NCI-H460 (cell line): ENCODE measurements around the gene MAN1C1. TPM values are rescaled to one million over a fixed set of nuclear protein-coding genes. Genes with fewer than 3 reads are reported as not detected.
A peak's percentile ranks its signal among the peaks of the same experiment; 100 is the strongest.
"Not testable (repeated sequence)": the region's sequence is repeated elsewhere in the genome, so short reads cannot be mapped to it uniquely, and the experiment has no call there.

Experiments
- DNase-seq: peaks from one replicate; pipeline ENCODE4 v3.0.0-alpha.2; 2016; ENCODE audit warnings: low read depth; ENCODE audit errors: extremely low read depth
- total RNA-seq: library from RNA; depleted of rRNA; stranded (reverse); fragments of >200 nt; shearing (Covaris generic); gene quantifications from 2 replicates; pipeline ENCODE4 v1.2.3, GENCODE V29; 2014

MAN1C1 gene
- total RNA-seq, 1 experiment from 2014 or later: 0.10 TPM

GRCh38 chr1:25692560-25692959 lies 76.0 kb downstream of the MAN1C1 start:
- DNase-seq: peak; percentile 14

DNA sequence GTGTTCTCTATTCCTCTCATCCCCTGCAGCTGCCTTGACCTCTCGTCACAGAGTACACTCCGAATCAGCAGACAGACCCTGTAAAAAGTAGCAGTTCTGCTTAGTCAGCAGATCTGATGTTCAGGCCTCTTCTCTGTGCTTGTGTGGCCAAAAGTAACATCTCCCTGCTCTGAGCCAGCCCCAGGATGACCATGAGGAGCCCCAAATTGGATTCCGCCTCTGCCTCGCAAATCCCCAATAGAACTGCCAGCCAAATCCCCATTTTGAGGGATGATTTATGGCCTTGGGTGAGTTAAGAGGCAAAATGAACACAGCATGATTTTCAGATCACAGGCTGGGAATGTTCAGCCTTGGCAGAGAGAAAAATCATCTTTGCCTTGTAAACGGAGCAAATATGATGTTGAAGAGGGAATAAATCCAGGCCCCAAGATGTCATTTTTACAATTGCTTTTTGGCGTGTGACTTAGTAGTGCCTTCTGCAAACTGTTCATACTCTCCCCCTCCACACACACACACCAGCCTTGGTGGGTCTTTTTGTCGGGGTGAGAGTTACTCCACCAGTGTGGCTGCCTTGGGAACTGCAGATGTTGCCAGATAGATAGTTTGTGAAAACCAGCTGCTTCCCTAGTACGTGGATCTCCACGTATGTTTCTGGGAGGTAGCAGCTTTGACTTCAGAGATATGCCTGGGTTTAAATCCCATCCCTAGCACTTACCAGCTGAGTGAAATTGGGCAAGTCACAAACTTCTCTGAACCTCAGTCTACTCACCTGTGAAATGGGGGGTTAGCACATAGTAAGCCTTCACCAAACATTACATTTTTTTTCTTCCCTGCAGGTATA lies 77.8 kb downstream of the MAN1C1 start:
- DNase-seq: no peak

DNA sequence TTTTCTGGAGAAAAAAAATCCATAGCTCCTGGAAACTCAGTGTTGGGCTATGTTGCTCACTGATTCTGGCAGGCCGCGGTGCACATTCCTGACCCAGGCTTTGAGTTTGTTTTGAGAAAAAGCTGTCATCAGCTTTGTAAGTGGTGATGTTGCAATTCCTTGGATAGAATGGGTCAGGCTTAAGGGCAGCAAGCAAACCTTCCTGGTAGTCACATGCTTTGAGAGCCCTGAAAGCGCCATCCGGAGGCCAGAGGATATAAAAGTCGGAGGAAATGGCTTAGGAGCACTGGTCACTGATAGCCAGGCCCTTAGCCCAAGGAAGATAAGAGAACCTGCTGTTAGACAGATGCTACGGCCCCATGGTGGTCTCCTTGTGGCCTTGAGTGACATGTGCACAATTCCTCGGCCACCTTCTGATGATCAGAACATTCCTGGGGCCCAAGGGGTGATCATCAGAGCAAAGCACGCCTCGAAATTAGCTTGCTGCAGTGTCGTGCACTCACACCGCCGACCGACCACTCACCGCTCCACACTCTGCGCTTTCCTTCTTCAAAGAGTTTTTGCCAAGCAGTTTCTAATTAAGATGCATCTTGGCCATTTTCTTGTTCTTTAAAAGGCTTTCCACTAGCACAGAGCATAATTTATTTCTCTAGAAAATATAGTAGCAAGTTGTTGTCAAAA lies 78.6 kb downstream of the MAN1C1 start:
- DNase-seq: peak; percentile 7

GRCh38 chr1:25695771-25696311 lies 79.2 kb downstream of the MAN1C1 start:
- no peak for DNase-seq

DNA sequence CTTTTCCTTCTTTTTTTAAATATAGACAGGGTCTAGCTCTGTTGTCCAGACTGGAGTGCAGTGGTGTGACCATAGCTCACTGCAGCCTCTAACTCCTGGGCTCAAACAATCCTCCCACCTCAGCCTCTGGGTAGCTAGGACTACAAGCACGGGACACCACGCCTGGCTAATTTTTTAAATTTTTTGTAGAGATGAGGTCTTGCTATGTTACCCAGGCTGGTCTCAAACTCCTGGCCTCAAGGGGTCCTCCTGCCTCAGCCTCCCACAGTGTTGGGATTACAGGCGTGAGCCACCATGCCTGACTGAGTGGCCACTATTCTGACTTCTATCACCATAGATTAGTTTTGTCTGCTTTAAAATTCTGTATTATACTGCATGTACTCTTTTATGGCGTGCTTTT lies 80.1 kb downstream of the MAN1C1 start:
- DNase-seq: not testable (repeated sequence)

- DNase-seq: no peak
Observed at GRCh38 chr1:25697435-25698217, 81.0 kb downstream of the MAN1C1 start.

DNA sequence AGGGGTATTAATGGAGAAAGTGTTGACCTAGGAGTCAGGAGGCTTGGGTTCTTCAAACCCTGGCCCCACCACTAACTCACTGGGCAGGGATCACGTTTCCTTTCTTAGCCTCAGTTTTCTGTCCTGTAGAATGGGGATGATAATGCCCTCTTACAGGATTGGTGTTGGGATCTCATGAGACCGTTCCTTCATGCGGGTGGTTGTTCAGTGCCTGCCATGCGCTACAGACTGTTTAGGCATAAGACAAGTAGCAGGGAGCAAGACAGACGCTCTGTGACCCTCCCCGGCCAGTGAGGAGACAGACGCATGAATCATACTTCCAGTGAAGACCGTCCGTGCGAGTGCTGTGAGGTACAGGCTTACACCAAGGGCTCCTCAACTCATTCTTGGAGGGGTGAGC lies 81.7 kb downstream of the MAN1C1 start:
- no peak for DNase-seq

GRCh38 chr1:25699059-25699458 lies 82.5 kb downstream of the MAN1C1 start:
- DNase-seq: not testable (repeated sequence)

- no peak for DNase-seq
Observed at GRCh38 chr1:25699500-25700143, 83.0 kb downstream of the MAN1C1 start.

DNA sequence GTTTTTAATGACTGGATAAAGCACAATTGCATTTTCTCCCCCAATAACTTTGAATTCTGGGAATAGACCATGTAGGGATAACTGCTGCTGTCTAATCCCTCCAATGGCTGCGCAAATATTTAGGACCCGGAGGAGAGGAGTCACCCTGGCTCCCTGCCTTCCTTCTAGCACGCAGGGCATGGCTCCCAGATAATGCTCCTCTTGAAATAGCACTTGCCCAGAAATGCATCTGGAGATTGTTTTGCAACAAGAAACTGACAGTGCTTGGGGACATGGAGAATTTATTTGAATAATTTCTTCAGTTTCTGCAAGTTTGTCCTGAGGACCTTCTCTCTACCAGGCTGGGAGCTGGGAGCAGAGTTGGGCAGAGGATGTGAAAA lies 83.5 kb downstream of the MAN1C1 start:
- DNase-seq: no peak

- no peak for DNase-seq
Observed at GRCh38 chr1:25700626-25701025, 84.0 kb downstream of the MAN1C1 start.

DNA sequence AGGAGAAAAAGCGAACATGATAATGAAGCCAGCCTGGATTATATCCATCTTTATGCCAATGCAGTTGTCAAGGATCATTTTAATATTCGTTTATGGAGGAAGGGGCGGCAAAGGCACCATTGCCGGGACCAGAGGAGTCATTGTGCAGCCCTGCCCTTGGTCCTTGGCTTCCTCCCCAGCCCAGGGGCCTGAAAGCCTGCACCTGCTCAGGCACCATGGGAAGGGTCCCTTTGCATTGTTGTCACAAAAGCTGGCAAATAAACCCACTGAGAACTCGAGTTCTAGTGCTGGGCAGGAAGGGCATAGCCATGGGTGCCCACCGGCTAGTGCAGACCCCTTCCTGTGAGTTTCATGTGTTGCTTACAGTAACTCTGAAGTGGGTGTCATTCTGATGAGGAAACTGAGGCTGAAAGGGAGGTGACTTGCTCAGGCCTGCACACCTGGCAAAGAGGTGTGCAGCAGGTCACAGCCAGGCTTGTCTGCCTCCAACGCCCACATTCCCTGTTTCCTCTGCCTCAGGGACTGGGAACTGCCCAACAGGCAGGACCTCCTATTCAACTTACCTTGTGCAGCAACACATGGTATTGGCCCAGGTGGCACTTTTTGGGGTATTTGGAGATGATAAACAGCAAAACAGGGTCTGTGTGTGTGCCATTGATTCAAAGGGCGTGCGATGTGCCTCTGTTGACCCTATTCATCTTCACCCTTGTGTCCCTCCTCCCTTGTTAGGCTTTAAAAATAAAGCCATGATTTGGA lies 84.6 kb downstream of the MAN1C1 start:
- no peak for DNase-seq

DNA sequence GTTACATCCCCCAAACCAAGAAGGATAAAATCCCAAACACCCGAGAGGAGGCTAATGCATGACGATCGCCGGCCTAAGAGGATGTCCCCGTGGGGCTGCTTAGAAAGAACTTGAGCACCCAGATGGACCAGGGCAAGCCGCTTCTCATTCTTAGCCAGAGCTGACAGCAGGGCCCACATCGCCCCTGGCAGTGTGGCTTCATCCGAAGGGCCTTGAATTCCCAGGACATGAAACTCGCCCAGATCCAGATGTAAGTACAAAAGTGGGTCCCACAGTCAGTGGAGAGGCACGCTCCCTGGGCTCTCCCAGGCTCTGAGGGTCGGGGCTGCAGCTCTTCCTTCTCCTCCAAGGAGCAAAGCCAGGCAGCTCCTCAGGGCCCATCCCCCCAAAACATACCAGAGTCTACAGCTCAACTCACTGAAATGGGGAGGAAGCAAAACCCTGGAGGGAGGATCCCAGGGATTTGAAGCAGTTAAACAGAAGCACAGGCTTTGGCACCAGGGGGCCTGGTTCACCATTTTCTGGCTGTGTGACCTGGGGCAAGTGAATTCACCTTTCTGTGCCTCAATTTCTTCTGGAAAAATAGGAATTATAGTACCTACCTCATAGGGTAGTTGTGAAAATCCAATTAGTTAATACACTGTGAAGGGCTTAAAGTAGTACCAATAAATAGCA lies 85.6 kb downstream of the MAN1C1 start:
- no peak for DNase-seq

- DNase-seq: no peak
Observed at GRCh38 chr1:25703041-25703440, 86.5 kb downstream of the MAN1C1 start.

DNA sequence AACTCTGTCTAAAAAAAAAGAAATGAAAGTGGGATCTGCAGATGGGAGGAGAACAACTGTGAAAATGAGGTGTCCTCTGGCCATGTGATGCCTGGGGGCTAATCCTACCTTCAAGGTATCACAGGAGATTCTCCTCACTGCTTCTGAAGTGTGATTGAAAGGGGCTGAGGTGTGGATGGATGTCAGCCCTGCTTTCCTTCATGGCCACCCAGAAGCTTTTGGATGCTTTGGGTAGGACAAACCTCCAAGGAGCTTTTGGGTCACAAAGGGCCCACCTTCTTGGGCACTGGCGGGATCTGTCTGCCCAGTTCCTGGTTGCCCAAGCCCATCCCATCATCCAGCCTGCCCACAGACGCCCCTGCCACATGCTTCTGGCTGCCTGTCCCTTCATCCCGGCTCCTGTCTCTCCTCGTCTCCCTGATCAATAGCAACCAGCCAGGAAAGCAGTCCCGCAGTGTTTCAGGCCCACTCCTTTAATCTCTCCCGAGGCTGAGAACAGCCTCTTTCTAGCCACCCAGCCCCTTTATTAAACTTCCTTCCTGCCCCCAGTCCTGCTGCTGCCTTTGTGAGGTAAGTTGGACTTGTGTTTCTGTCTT lies 87.2 kb downstream of the MAN1C1 start:
- DNase-seq: no peak

- DNase-seq: no peak
Observed at GRCh38 chr1:25704267-25704691, 87.7 kb downstream of the MAN1C1 start.

DNA sequence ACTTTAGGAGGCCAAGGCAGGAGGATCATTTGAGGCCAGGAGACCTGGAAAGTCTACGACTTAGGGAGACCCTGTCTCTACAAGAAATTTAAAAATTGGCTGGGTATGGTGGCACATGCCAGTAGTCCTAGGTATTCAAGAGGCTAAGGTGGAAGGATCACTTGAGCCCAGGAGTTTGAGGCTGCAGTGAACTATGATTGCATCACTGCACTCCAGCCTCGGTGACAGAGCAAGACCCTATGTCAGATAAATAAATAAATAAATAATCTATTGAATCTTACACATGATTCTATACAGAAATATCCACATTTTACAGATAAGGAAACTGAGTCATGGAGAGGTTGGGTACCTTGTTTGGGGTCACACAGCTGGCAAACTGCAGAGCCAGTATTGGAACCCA lies 89.1 kb downstream of the MAN1C1 start:
- DNase-seq: no peak

DNA sequence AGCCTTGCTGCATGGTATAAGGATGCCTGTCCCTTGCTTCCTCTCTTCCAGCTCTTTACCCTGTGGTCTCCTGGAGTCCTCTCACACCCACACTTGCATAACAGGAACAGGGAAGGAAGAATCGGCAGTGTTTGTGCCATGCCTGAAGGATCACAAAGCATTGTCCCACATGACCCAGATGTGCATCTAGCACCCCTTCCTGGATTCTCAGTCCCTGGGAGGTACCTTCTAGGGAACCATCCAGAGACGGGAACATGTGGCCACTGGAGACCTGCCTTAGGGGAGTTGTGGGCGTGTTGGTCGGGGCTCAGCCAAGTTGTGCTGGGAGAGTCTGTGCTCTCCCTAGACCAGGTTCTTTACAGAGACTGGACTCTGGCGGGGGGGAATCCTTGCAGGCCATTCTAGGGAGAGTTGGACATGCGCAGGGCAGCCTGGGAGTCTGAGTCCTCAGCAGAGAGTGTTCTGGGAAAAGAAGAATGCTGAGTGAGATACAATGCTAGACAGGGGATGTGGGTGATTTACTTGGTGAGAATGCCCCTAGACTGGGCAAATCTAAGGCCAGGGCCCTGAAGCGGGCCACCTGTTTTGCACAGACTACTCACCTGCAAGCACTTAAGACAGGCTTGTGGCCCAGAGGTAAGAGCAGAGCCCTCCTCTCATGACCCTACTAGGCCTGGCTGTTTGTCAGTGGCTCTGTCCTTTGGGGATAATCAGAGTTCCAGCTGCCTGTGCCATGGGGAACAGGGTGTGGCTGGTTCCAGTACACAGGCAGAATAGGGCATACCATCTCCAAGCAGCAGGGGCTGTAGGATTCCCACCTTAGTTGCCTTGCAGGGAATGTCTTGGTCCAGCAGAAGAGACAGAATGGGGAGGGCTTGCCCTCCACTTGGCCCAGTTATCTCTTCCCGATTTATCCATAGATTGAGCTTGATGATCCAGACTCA lies 89.8 kb downstream of the MAN1C1 start:
- no peak for DNase-seq
